HEK293 (cell line): Measurements from ENCODE around the gene ELAVL2.

Source experiments
- CTCF ChIP-seq: fragments of 450-650 bp; formaldehyde crosslinking; IDR thresholded peaks from 2 replicates; pipeline ENCODE4 v1.5.1; 2016; ENCODE audit warnings: missing biosample characterization, missing genetic modification characterization
- ZNF335 ChIP-seq: fragments of 450-650 bp; formaldehyde crosslinking; conservative IDR thresholded peaks from 2 replicates; pipeline ENCODE4 v1.5.1; 2016; ENCODE audit warnings: missing biosample characterization, missing genetic modification characterization
- ZNF639 ChIP-seq: fragments of 450-650 bp; formaldehyde crosslinking; IDR thresholded peaks from 2 replicates; pipeline ENCODE4 v1.5.1; 2016; ENCODE audit warnings: missing biosample characterization, missing genetic modification characterization

GRCh38 chr9:23743036-23743435 is 83.0 kb downstream of the ELAVL2 start:
- TF ChIP-seq ZNF639 (tag by site-specific recombination), result no peak
- TF ChIP-seq ZNF335 (tag by site-specific recombination), result no peak
- no peak for TF ChIP-seq CTCF (tag by site-specific recombination)
